GM23338 (cell line): ENCODE data around the gene GPAM. TPM values are rescaled to one million over a fixed set of nuclear protein-coding genes. Genes with fewer than 3 reads are reported as not detected.

ENCODE experiments used
- ATAC-seq: fragments of 200-7000 bp; cut with Tn5 transposase; 3 replicates; pipeline ENCODE4 v1.9.1; 2020
- DNase-seq: peaks from one replicate; pipeline ENCODE4 v3.0.0-alpha.2; 2015; ENCODE audit warnings: low spot score
- H2AFZ ChIP-seq: fragments of 200-600 bp; sonication (generic); 2 replicates; pipeline ENCODE4 v1.8.0; 2016; ENCODE audit warnings: antibody characterized with exemption, mild to moderate bottlenecking, moderate library complexity
- H3F3A ChIP-seq: fragments of 200-600 bp; sonication (generic); replicated peaks from 2 replicates; pipeline ENCODE4 v1.8.0; 2017; ENCODE audit warnings: antibody characterized with exemption, mixed run types, low read depth
- H3K27ac ChIP-seq: fragments of 200-600 bp; sonication (generic); 2 replicates; pipeline ENCODE4 v1.6.1; 2016; ENCODE audit warnings: low read depth
- H3K27me3 ChIP-seq: fragments of 200-600 bp; sonication (generic); 2 replicates; pipeline ENCODE4 v1.8.0; 2016; ENCODE audit warnings: mild to moderate bottlenecking, mixed run types, moderate library complexity; ENCODE audit not compliant: insufficient read depth
- H3K36me3 ChIP-seq: fragments of 200-600 bp; sonication (generic); 2 replicates; pipeline ENCODE4 v1.8.0; 2016; ENCODE audit warnings: mild to moderate bottlenecking; ENCODE audit not compliant: insufficient read depth
- H3K4me1 ChIP-seq: fragments of 200-600 bp; sonication (generic); 2 replicates; pipeline ENCODE4 v1.8.0; 2016; ENCODE audit warnings: mild to moderate bottlenecking, moderate library complexity; ENCODE audit not compliant: insufficient read depth
- H3K4me2 ChIP-seq: fragments of 200-600 bp; sonication (generic); 2 replicates; pipeline ENCODE4 v1.7.1; 2017; ENCODE audit warnings: mixed run types
- H3K4me3 ChIP-seq: fragments of 200-600 bp; sonication (generic); 2 replicates; pipeline ENCODE4 v1.6.1; 2016; ENCODE audit warnings: mixed run types
- H3K79me2 ChIP-seq: fragments of 200-600 bp; sonication (generic); replicated peaks from 2 replicates; pipeline ENCODE4 v1.8.0; 2017; ENCODE audit warnings: mild to moderate bottlenecking; ENCODE audit not compliant: insufficient read depth
- H3K9me2 ChIP-seq: fragments of 200-600 bp; sonication (generic); 2 replicates; pipeline ENCODE4 v1.8.0; 2017; ENCODE audit not compliant: insufficient read depth
- H4K20me1 ChIP-seq: fragments of 200-600 bp; sonication (generic); replicated peaks from 2 replicates; pipeline ENCODE4 v1.8.0; 2017; ENCODE audit warnings: mild to moderate bottlenecking; ENCODE audit not compliant: insufficient read depth
- H3K27ac Mint-ChIP-seq: 2 replicates; pipeline ENCODE4 v1.8.0; 2020; ENCODE audit warnings: inconsistent platforms, mild to moderate bottlenecking, moderate library complexity, mixed read lengths
- H3K27me3 Mint-ChIP-seq: 3 replicates; pipeline ENCODE4 v1.8.0; 2022; ENCODE audit warnings: low read depth, mild to moderate bottlenecking, moderate library complexity, mixed read lengths, inconsistent platforms; ENCODE audit not compliant: insufficient read depth, poor library complexity
- H3K36me3 Mint-ChIP-seq: 3 replicates; pipeline ENCODE4 v1.8.0; 2021; ENCODE audit warnings: low read depth, mild to moderate bottlenecking, inconsistent platforms, moderate library complexity, mixed read lengths
- H3K4me1 Mint-ChIP-seq: 3 replicates; pipeline ENCODE4 v1.8.0; 2020; ENCODE audit warnings: mild to moderate bottlenecking, inconsistent platforms, mixed read lengths
- H3K4me3 Mint-ChIP-seq: 3 replicates; pipeline ENCODE4 v1.8.0; 2021; ENCODE audit warnings: moderate library complexity, mild to moderate bottlenecking, inconsistent platforms, mixed read lengths
- H3K9me3 Mint-ChIP-seq: 3 replicates; pipeline ENCODE4 v1.8.0; 2020; ENCODE audit warnings: moderate library complexity, mild to moderate bottlenecking, inconsistent platforms, mixed read lengths
- CREB1 ChIP-seq: fragments of 250-450 bp; sonication (Bioruptor Pico); IDR thresholded peaks from 2 replicates; pipeline ENCODE4 v1.5.0; 2020; ENCODE audit warnings: low read depth, mild to moderate bottlenecking, moderate library complexity
- CTCF ChIP-seq, 2 experiments: fragments of 200-600 bp in 1 of 2; sonication (generic) in 1 of 2; conservative IDR thresholded peaks; 2 replicates each; pipeline versions ENCODE4 v1.5.1 to v1.6.1; 2016 to 2017; ENCODE audit warnings: antibody characterized with exemption in 2 of 2, low read depth in 2 of 2, mild to moderate bottlenecking in 2 of 2, moderate library complexity in 1 of 2
- EZH2 ChIP-seq: fragments of 200-600 bp; sonication (generic); IDR thresholded peaks from one replicate; pipeline ENCODE4 v1.8.0; 2017; ENCODE audit warnings: antibody characterized with exemption, mild to moderate bottlenecking, low read depth; ENCODE audit not compliant: unreplicated experiment
- EZH2phosphoT487 ChIP-seq: fragments of 200-600 bp; sonication (generic); IDR thresholded peaks from one replicate; pipeline ENCODE4 v1.8.1; 2018; ENCODE audit warnings: antibody characterized with exemption; ENCODE audit not compliant: unreplicated experiment
- JUNB ChIP-seq: IDR thresholded peaks from one replicate; pipeline ENCODE4 v1.6.1; 2016; ENCODE audit warnings: antibody characterized with exemption; ENCODE audit not compliant: unreplicated experiment
- NANOG ChIP-seq: IDR thresholded peaks from 2 replicates; pipeline ENCODE4 v1.6.1; 2016; ENCODE audit warnings: antibody characterized with exemption, borderline replicate concordance
- POLR2AphosphoS5 ChIP-seq: IDR thresholded peaks from 2 replicates; pipeline ENCODE4 v1.6.1; 2016; ENCODE audit warnings: antibody characterized with exemption, low read depth
- STAT1 ChIP-seq: IDR thresholded peaks from one replicate; pipeline ENCODE4 v1.6.1; 2016; ENCODE audit warnings: antibody characterized with exemption; ENCODE audit not compliant: unreplicated experiment
- ZNF114 ChIP-seq: fragments of 250-450 bp; sonication (Bioruptor Pico); IDR thresholded peaks from 2 replicates; pipeline ENCODE4 v1.5.0; 2020; ENCODE audit warnings: mild to moderate bottlenecking, moderate library complexity
- ZNF331 ChIP-seq: fragments of 250-450 bp; sonication (Bioruptor Pico); IDR thresholded peaks from 2 replicates; pipeline ENCODE4 v1.5.0; 2020; ENCODE audit warnings: low read depth, mild to moderate bottlenecking, moderate library complexity
- ZNF462 ChIP-seq: fragments of 250-450 bp; sonication (Bioruptor Pico); IDR thresholded peaks from 2 replicates; pipeline ENCODE4 v1.5.0; 2020; ENCODE audit warnings: mild to moderate bottlenecking, moderate library complexity
- polyA plus RNA-seq: library from polyadenylated mRNA; unstranded; fragments of >200 nt; fragmentation: Nextera tagmentation; extraction: Ambion mirVana; gene quantifications from 2 replicates; pipeline ENCODE4 v1.2.1, GENCODE V29; 2016
- total RNA-seq: library from RNA; depleted of rRNA; stranded (reverse); fragments of >200 nt; shearing (Covaris generic); gene quantifications from 2 replicates; pipeline ENCODE4 v1.2.3, GENCODE V29; 2014
- TF ChIP-seq, protein P1 (sequence below): IDR thresholded peaks from one replicate; pipeline ENCODE4 v1.6.1; 2018; ENCODE audit warnings: antibody characterized with exemption; ENCODE audit not compliant: unreplicated experiment
- TF ChIP-seq, protein P2 (sequence below): IDR thresholded peaks from 2 replicates; pipeline ENCODE4 v1.6.1; 2016; ENCODE audit warnings: antibody characterized with exemption

The GPAM gene
- total and polyA plus RNA-seq, 2 experiments from 2014 or later, result 5.5 to 16.6 TPM

GRCh38 chr10:112126901-112127300 lies 56.7 kb downstream of the GPAM start (continued):
- TF ChIP-seq ZNF114 (CRISPR knock-in tag), result no peak
- no peak for TF ChIP-seq EZH2phosphoT487

DNA sequence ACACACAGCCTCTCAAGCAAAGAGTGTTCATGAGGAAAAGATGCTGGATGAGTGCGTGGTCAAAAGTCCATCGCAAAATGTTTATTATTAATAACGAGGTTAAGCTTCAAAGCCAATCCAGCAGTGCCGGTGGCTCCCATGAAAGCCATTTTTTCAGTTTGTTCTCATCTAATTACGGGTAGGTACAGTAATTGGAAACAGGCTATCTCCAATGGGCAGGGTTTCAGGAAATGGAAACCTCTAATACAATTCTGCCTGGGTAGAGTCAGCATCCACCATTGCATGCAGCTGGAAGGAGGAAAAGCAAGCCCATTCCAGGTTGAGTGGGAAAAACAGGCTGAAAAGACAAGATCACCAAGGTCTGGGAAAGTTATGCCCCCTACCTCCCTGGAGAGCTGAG lies 57.4 kb downstream of the GPAM start:
- Mint-ChIP-seq H3K36me3 (no peaks in the 10 kb centered on the region), H3K4me3 (no peak overlapping the region), H3K27ac (no peak overlapping the region), H3K9me3 (no peaks in the 10 kb centered on the region), H3K27me3 (peaks cover 6% of the 10 kb centered on the region), H3K4me1 (peaks cover 5% of the 10 kb centered on the region; the same call in 2 of the 3 replicates)
- Histone ChIP-seq H3K27me3 (no peaks in the 10 kb centered on the region), H3K4me1 (no peaks in the 10 kb centered on the region), H3K9me2 (no peaks in the 10 kb centered on the region), H3K36me3 (no peaks in the 10 kb centered on the region), H4K20me1 (no peaks in the 10 kb centered on the region), H3K79me2 (no peaks in the 10 kb centered on the region), H3K27ac (no peak overlapping the region), H2AFZ (no peak overlapping the region), H3F3A (no peaks in the 10 kb centered on the region), H3K4me2 (no peak overlapping the region), H3K4me3 (no peak overlapping the region)
- DNase-seq (no peak), ATAC-seq (no peak)
- TF ChIP-seq CREB1 (CRISPR knock-in tag) (no peak), ZNF331 (CRISPR knock-in tag) (no peak), CTCF (conservative IDR thresholded peaks at IDR 0.05; ENCODE audit: low read depth in 2 of 2) (no peak), STAT1 (no peak), NANOG (no peak), POLR2AphosphoS5 (no peak), JUNB (no peak), ZNF114 (CRISPR knock-in tag) (no peak), ZNF462 (CRISPR knock-in tag) (no peak), EZH2 (no peak), EZH2phosphoT487 (no peak)
- TF ChIP-seq, protein P1, sequence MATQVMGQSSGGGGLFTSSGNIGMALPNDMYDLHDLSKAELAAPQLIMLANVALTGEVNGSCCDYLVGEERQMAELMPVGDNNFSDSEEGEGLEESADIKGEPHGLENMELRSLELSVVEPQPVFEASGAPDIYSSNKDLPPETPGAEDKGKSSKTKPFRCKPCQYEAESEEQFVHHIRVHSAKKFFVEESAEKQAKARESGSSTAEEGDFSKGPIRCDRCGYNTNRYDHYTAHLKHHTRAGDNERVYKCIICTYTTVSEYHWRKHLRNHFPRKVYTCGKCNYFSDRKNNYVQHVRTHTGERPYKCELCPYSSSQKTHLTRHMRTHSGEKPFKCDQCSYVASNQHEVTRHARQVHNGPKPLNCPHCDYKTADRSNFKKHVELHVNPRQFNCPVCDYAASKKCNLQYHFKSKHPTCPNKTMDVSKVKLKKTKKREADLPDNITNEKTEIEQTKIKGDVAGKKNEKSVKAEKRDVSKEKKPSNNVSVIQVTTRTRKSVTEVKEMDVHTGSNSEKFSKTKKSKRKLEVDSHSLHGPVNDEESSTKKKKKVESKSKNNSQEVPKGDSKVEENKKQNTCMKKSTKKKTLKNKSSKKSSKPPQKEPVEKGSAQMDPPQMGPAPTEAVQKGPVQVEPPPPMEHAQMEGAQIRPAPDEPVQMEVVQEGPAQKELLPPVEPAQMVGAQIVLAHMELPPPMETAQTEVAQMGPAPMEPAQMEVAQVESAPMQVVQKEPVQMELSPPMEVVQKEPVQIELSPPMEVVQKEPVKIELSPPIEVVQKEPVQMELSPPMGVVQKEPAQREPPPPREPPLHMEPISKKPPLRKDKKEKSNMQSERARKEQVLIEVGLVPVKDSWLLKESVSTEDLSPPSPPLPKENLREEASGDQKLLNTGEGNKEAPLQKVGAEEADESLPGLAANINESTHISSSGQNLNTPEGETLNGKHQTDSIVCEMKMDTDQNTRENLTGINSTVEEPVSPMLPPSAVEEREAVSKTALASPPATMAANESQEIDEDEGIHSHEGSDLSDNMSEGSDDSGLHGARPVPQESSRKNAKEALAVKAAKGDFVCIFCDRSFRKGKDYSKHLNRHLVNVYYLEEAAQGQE, result no peak
- TF ChIP-seq, protein P2, sequence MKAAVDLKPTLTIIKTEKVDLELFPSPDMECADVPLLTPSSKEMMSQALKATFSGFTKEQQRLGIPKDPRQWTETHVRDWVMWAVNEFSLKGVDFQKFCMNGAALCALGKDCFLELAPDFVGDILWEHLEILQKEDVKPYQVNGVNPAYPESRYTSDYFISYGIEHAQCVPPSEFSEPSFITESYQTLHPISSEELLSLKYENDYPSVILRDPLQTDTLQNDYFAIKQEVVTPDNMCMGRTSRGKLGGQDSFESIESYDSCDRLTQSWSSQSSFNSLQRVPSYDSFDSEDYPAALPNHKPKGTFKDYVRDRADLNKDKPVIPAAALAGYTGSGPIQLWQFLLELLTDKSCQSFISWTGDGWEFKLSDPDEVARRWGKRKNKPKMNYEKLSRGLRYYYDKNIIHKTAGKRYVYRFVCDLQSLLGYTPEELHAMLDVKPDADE, result no peak
